ENCODE data around the gene CDK6. TPM values are rescaled to one million over a fixed set of nuclear protein-coding genes. Genes with fewer than 3 reads are reported as not detected.

Gene CDK6
- total RNA-seq, 4 donors from 2014 or later, result 12.9 to 32.7 (median 21.6) TPM

GRCh38 chr7:92685136-92686042 is 151.0 kb downstream of the CDK6 start:
- TF ChIP-seq EP300 (IDR thresholded peaks at IDR 0.05; ENCODE audit: low read depth), result no peak
- TF ChIP-seq CTCF (IDR thresholded peaks at IDR 0.05), result no peak
- Histone ChIP-seq H3K4me1 (peaks cover 14 to 28% (median 22%) of the 10 kb centered on the region in 4 donors), H3K27ac (no peak overlapping the region), H3K27me3 (no peaks in the 10 kb centered on the region), H3K9me3 (no peaks in the 10 kb centered on the region), H3K36me3 (no peaks in the 10 kb centered on the region), H3K4me3 (no peak overlapping the region)
- no peak for DNase-seq
- intact Hi-C loops (cut with DNase I; ENCODE audit: low total_unique reads), result no loop called here
- in situ Hi-C loops (cut with MboI; ENCODE audit: low pct_ligation_motif_present in 1 of 4, low pct_unique_long_range_greater_than_20kb in 1 of 4, low sequenced_read_pairs in 3 of 4), result loop anchor here in 3 of 4 donors (10.0 kb wide), 3 partner anchors 51 to 369 kb away; partner anchors contain the start of gene CDK6 (in 1 of the 3)
- 81 to 85% methylated on average over 6 of the region's 6 CpGs for WGBS, 2 donors (ENCODE audit: low coverage in 1 of 2)

GRCh38 chr7:92684274-92684673 is 152.1 kb downstream of the CDK6 start:
- intact Hi-C loops (cut with DNase I; ENCODE audit: low total_unique reads), result no loop called here
- TF ChIP-seq POLR2AphosphoS5 (IDR thresholded peaks at IDR 0.05) (no peak), EP300 (IDR thresholded peaks at IDR 0.05; ENCODE audit: low read depth) (no peak), CTCF (IDR thresholded peaks at IDR 0.05) (no peak), POLR2A (IDR thresholded peaks at IDR 0.05) (no peak)
- in situ Hi-C loops (cut with MboI; ENCODE audit: low pct_ligation_motif_present in 1 of 4, low pct_unique_long_range_greater_than_20kb in 1 of 4, low sequenced_read_pairs in 3 of 4), result loop anchor here in 3 of 4 donors (10.0 kb wide), 3 partner anchors 49 to 371 kb away; partner anchors contain the start of gene CDK6 (in 1 of the 3)
- no peak overlapping the region for H3K4me3 ChIP-seq
- DNase-seq, result no peak
- H3K9me3 ChIP-seq, result no peaks in the 10 kb centered on the region
- WGBS, 2 donors (ENCODE audit: low coverage in 1 of 2), result 80 to 87% methylated on average over 1 of the region's 1 CpG
- no peaks in the 10 kb centered on the region for H3K27me3 ChIP-seq
- peaks cover 14 to 28% (median 22%) of the 10 kb centered on the region in 4 donors for H3K4me1 ChIP-seq
- peak overlapping the region in 1 of 4 donors; percentile 18 for H3K27ac ChIP-seq
- no peaks in the 10 kb centered on the region for H3K36me3 ChIP-seq

GRCh38 chr7:92682903-92683539 is 153.4 kb downstream of the CDK6 start:
- intact Hi-C loops (cut with DNase I; ENCODE audit: low total_unique reads) (no loop called here), in situ Hi-C loops (cut with MboI; ENCODE audit: low pct_ligation_motif_present in 1 of 4, low pct_unique_long_range_greater_than_20kb in 1 of 4, low sequenced_read_pairs in 3 of 4) (loop anchor here in 3 of 4 donors (10.0 kb wide), 3 partner anchors 48 to 372 kb away; partner anchors contain the start of gene CDK6 (in 1 of the 3))
- Histone ChIP-seq H3K27ac (peak overlapping the region; percentile 5 to 19 (median 14)), H3K27me3 (no peaks in the 10 kb centered on the region), H3K4me3 (no peak overlapping the region), H3K36me3 (peaks cover 0 to 3% (median 0%) of the 10 kb centered on the region in 4 donors), H3K9me3 (no peaks in the 10 kb centered on the region), H3K4me1 (peaks cover 14 to 28% (median 22%) of the 10 kb centered on the region in 4 donors)
- WGBS, 2 donors (ENCODE audit: low coverage in 1 of 2), result 24 to 28% methylated on average over 3 of the region's 3 CpGs
- DNase-seq, result no peak
- TF ChIP-seq POLR2AphosphoS5 (IDR thresholded peaks at IDR 0.05) (no peak), EP300 (IDR thresholded peaks at IDR 0.05; ENCODE audit: low read depth) (no peak), CTCF (IDR thresholded peaks at IDR 0.05) (no peak)

- no peaks in the 10 kb centered on the region for H3K9me3 ChIP-seq
- intact Hi-C loops (cut with DNase I; ENCODE audit: low total_unique reads) (no loop called here), in situ Hi-C loops (cut with MboI; ENCODE audit: low pct_ligation_motif_present in 1 of 4, low pct_unique_long_range_greater_than_20kb in 1 of 4, low sequenced_read_pairs in 3 of 4) (loop anchor here in 3 of 4 donors (10.0 kb wide), 3 partner anchors 48 to 372 kb away; partner anchors contain the start of gene CDK6 (in 1 of the 3))
- no peak overlapping the region for H3K4me3 ChIP-seq
- H3K27ac ChIP-seq, result peak overlapping the region in 3 of 4 donors; percentile 5 to 19 (median 18)
- TF ChIP-seq POLR2AphosphoS5 (IDR thresholded peaks at IDR 0.05), result no peak
- no peak for TF ChIP-seq EP300 (IDR thresholded peaks at IDR 0.05; ENCODE audit: low read depth)
- peak; percentile 30 for DNase-seq
- H3K27me3 ChIP-seq, result no peaks in the 10 kb centered on the region
- H3K36me3 ChIP-seq, result peaks cover 0 to 3% (median 0%) of the 10 kb centered on the region in 4 donors
- H3K4me1 ChIP-seq, result peaks cover 14 to 28% (median 22%) of the 10 kb centered on the region in 4 donors
- 38 to 52% methylated on average over 4 to 5 of the region's 5 CpGs for WGBS, 2 donors (ENCODE audit: low coverage in 1 of 2)
These were observed 154.0 kb downstream of the CDK6 start for GRCh38 chr7:92682330-92682729.

All from transverse colon (tissue), 4 donors.